ENCODE data around the gene GHRHR.

Gene GHRHR

GRCh38 chr7:30990673-30991170 lies 27.0 kb downstream of the GHRHR start:
- peaks cover 16% of the 10 kb centered on the region for H3K4me1 ChIP-seq (ENCODE audit: control insufficient read depth, insufficient read depth, low read length)
- H3K4me3 ChIP-seq (ENCODE audit: low read length) = no peak overlapping the region
- no peak for DNase-seq (ENCODE audit: low read depth, low spot score)
- H3K27me3 ChIP-seq (ENCODE audit: control insufficient read depth, insufficient read depth, low read length) = no peaks in the 10 kb centered on the region
- H3K9me3 ChIP-seq (ENCODE audit: control insufficient read depth, insufficient read depth, low read length) = no peaks in the 10 kb centered on the region
- no peaks in the 10 kb centered on the region; the same call in 1 of the 2 replicates for H3K36me3 ChIP-seq (ENCODE audit: control insufficient read depth, insufficient read depth, low read length)
- no CpG with 5 or more reads among the region's 6 CpGs for WGBS (ENCODE audit: insufficient coverage, insufficient read length)
- H3K27ac ChIP-seq (ENCODE audit: low read length) = no peak overlapping the region

- DNase-seq (ENCODE audit: low read depth, low spot score) = no peak
- H3K4me1 ChIP-seq (ENCODE audit: control insufficient read depth, insufficient read depth, low read length) = peaks cover 13% of the 10 kb centered on the region
- no peaks in the 10 kb centered on the region for H3K9me3 ChIP-seq (ENCODE audit: control insufficient read depth, insufficient read depth, low read length)
- H3K27me3 ChIP-seq (ENCODE audit: control insufficient read depth, insufficient read depth, low read length) = no peaks in the 10 kb centered on the region
- no CpG with 5 or more reads among the region's 18 CpGs for WGBS (ENCODE audit: insufficient coverage, insufficient read length)
- no peaks in the 10 kb centered on the region; the same call in 1 of the 2 replicates for H3K36me3 ChIP-seq (ENCODE audit: control insufficient read depth, insufficient read depth, low read length)
- no peak overlapping the region for H3K27ac ChIP-seq (ENCODE audit: low read length)
- no peak overlapping the region for H3K4me3 ChIP-seq (ENCODE audit: low read length)
These were observed 28.7 kb downstream of the GHRHR start for GRCh38 chr7:30992414-30992813.

- DNase-seq (ENCODE audit: low read depth, low spot score) = no peak
- Histone ChIP-seq H3K9me3 (ENCODE audit: control insufficient read depth, insufficient read depth, low read length) (no peaks in the 10 kb centered on the region), H3K27ac (ENCODE audit: low read length) (no peak overlapping the region), H3K36me3 (ENCODE audit: control insufficient read depth, insufficient read depth, low read length) (no peaks in the 10 kb centered on the region; the same call in 1 of the 2 replicates), H3K4me3 (ENCODE audit: low read length) (no peak overlapping the region), H3K4me1 (ENCODE audit: control insufficient read depth, insufficient read depth, low read length) (0 out of 2 replicates have a peak, but pooled peaks cover 2% of the 10 kb centered on the region), H3K27me3 (ENCODE audit: control insufficient read depth, insufficient read depth, low read length) (no peaks in the 10 kb centered on the region)
- no CpG with 5 or more reads among the region's 39 CpGs for WGBS (ENCODE audit: insufficient coverage, insufficient read length)
These were observed 30.7 kb downstream of the GHRHR start for GRCh38 chr7:30994206-30995100.

GRCh38 chr7:30995536-30995935 lies 31.8 kb downstream of the GHRHR start:
- WGBS (ENCODE audit: insufficient coverage, insufficient read length) = no CpG with 5 or more reads among the region's 7 CpGs
- H3K27me3 ChIP-seq (ENCODE audit: control insufficient read depth, insufficient read depth, low read length) = no peaks in the 10 kb centered on the region
- no peak overlapping the region for H3K4me3 ChIP-seq (ENCODE audit: low read length)
- no peaks in the 10 kb centered on the region; the same call in 1 of the 2 replicates for H3K36me3 ChIP-seq (ENCODE audit: control insufficient read depth, insufficient read depth, low read length)
- no peak overlapping the region for H3K27ac ChIP-seq (ENCODE audit: low read length)
- H3K4me1 ChIP-seq (ENCODE audit: control insufficient read depth, insufficient read depth, low read length) = no peaks in the 10 kb centered on the region
- no peak for DNase-seq (ENCODE audit: low read depth, low spot score)
- H3K9me3 ChIP-seq (ENCODE audit: control insufficient read depth, insufficient read depth, low read length) = no peaks in the 10 kb centered on the region

DNA sequence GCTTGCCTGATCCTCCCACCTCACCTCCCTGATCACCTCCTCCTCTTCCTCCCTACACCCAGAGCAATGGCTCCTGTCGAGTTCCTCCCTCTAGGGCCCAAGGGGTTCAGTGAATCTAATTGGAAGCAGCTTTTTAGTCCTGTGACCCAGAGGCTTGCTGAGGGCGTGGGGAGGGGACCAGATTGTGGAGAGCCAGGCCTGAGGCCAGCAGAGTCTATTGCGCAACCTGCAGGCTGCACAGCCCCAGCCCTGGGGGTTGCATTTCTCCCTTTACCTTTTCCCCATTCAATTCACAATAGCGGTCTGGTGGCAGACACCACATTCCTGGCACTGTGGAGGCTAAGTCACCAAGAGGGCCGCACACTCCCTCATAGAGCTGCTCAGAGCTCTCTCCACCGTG lies 32.5 kb downstream of the GHRHR start:
- no peak overlapping the region for H3K27ac ChIP-seq (ENCODE audit: low read length)
- no peaks in the 10 kb centered on the region; the same call in 1 of the 2 replicates for H3K36me3 ChIP-seq (ENCODE audit: control insufficient read depth, insufficient read depth, low read length)
- no CpG with 5 or more reads among the region's 6 CpGs for WGBS (ENCODE audit: insufficient coverage, insufficient read length)
- H3K4me3 ChIP-seq (ENCODE audit: low read length) = no peak overlapping the region
- no peaks in the 10 kb centered on the region for H3K4me1 ChIP-seq (ENCODE audit: control insufficient read depth, insufficient read depth, low read length)
- H3K9me3 ChIP-seq (ENCODE audit: control insufficient read depth, insufficient read depth, low read length) = no peaks in the 10 kb centered on the region
- DNase-seq (ENCODE audit: low read depth, low spot score) = no peak
- H3K27me3 ChIP-seq (ENCODE audit: control insufficient read depth, insufficient read depth, low read length) = no peaks in the 10 kb centered on the region

DNA sequence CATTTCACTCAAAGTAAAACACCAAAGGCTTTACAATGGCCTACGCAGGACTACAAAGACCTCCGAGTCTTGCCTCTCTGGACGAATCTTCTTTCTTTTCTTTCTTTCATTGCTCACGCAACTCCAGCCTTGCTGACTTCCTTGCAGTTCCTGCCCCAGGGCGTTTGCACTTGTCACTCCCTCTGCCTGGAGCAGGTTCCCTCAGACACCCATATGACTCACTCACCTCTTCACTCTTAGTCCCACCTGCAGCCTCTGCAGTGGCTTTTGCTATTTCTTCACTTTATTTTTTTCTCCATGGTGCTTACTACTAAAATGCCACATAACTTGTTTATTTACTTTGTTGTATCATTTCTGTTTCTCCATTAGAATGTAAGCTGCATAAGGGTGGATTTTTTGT lies 33.1 kb downstream of the GHRHR start:
- Histone ChIP-seq H3K9me3 (ENCODE audit: control insufficient read depth, insufficient read depth, low read length) (no peaks in the 10 kb centered on the region), H3K36me3 (ENCODE audit: control insufficient read depth, insufficient read depth, low read length) (no peaks in the 10 kb centered on the region; the same call in 1 of the 2 replicates), H3K4me3 (ENCODE audit: low read length) (no peak overlapping the region), H3K4me1 (ENCODE audit: control insufficient read depth, insufficient read depth, low read length) (no peaks in the 10 kb centered on the region), H3K27ac (ENCODE audit: low read length) (no peak overlapping the region), H3K27me3 (ENCODE audit: control insufficient read depth, insufficient read depth, low read length) (no peaks in the 10 kb centered on the region)
- no peak for DNase-seq (ENCODE audit: low read depth, low spot score)
- no CpG with 5 or more reads among the region's 5 CpGs for WGBS (ENCODE audit: insufficient coverage, insufficient read length)

GRCh38 chr7:30997316-30997715 lies 33.6 kb downstream of the GHRHR start:
- Histone ChIP-seq H3K36me3 (ENCODE audit: control insufficient read depth, insufficient read depth, low read length) (no peaks in the 10 kb centered on the region; the same call in 1 of the 2 replicates), H3K4me3 (ENCODE audit: low read length) (no peak overlapping the region), H3K4me1 (ENCODE audit: control insufficient read depth, insufficient read depth, low read length) (no peaks in the 10 kb centered on the region), H3K27me3 (ENCODE audit: control insufficient read depth, insufficient read depth, low read length) (no peaks in the 10 kb centered on the region), H3K9me3 (ENCODE audit: control insufficient read depth, insufficient read depth, low read length) (no peaks in the 10 kb centered on the region), H3K27ac (ENCODE audit: low read length) (no peak overlapping the region)
- no peak for DNase-seq (ENCODE audit: low read depth, low spot score)
- WGBS (ENCODE audit: insufficient coverage, insufficient read length) = no CpG with 5 or more reads among the region's 7 CpGs

DNA sequence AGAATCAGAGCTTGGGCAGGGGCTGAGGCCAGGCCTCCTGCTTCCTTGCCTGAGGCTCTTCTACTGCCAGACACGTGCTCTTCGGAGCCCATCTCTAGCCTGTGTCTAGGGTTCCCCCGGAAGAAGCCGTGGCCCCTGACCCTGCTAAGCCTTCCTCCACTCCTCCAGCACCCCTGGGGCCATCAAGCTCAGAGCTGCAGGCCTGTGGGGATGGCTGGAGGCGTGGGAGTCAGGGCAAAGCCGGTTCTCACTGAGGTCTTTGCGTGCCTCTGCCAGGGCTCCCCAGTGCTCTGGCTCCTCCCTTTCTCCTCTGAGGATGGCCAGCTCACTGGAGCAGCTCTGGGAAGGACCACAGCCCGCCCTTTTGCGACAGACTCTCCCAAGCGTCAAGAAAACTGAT lies 34.4 kb downstream of the GHRHR start:
- no peaks in the 10 kb centered on the region for H3K4me1 ChIP-seq (ENCODE audit: control insufficient read depth, insufficient read depth, low read length)
- H3K9me3 ChIP-seq (ENCODE audit: control insufficient read depth, insufficient read depth, low read length) = no peaks in the 10 kb centered on the region
- no peaks in the 10 kb centered on the region for H3K27me3 ChIP-seq (ENCODE audit: control insufficient read depth, insufficient read depth, low read length)
- no peak overlapping the region for H3K27ac ChIP-seq (ENCODE audit: low read length)
- no peak overlapping the region for H3K4me3 ChIP-seq (ENCODE audit: low read length)
- no peak for DNase-seq (ENCODE audit: low read depth, low spot score)
- H3K36me3 ChIP-seq (ENCODE audit: control insufficient read depth, insufficient read depth, low read length) = no peaks in the 10 kb centered on the region; the same call in 1 of the 2 replicates
- WGBS (ENCODE audit: insufficient coverage, insufficient read length) = no CpG with 5 or more reads among the region's 10 CpGs

GRCh38 chr7:31000161-31000693 lies 36.5 kb downstream of the GHRHR start:
- Histone ChIP-seq H3K9me3 (ENCODE audit: control insufficient read depth, insufficient read depth, low read length) (no peaks in the 10 kb centered on the region), H3K27me3 (ENCODE audit: control insufficient read depth, insufficient read depth, low read length) (no peaks in the 10 kb centered on the region), H3K4me1 (ENCODE audit: control insufficient read depth, insufficient read depth, low read length) (no peaks in the 10 kb centered on the region), H3K36me3 (ENCODE audit: control insufficient read depth, insufficient read depth, low read length) (no peaks in the 10 kb centered on the region), H3K4me3 (ENCODE audit: low read length) (no peak overlapping the region), H3K27ac (ENCODE audit: low read length) (no peak overlapping the region)
- no CpG with 5 or more reads among the region's 9 CpGs for WGBS (ENCODE audit: insufficient coverage, insufficient read length)
- no peak for DNase-seq (ENCODE audit: low read depth, low spot score)

DNA sequence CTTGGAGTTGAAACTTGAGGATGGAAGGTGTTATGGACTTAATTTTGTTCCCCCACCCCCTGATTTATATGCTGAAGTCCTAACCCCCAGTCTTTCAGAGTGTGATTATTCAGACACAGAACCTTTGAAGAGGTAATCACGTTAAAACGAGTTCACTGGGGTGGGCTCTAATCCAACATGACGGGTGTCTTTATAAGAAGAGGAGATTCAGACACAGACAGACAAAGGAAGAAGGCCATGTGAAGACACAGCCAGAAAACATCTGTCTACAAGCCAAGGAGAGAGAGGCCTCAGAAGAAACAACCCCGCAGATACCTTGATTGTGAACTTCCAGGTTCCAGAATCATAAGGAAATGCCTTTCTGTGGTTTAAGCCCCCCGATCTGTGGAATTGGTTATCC lies 37.0 kb downstream of the GHRHR start:
- Histone ChIP-seq H3K36me3 (ENCODE audit: control insufficient read depth, insufficient read depth, low read length) (no peaks in the 10 kb centered on the region), H3K4me3 (ENCODE audit: low read length) (no peak overlapping the region)

More for the DNA sequence above, 37.0 kb downstream of the GHRHR start:
- Histone ChIP-seq H3K4me1 (ENCODE audit: control insufficient read depth, insufficient read depth, low read length) (no peaks in the 10 kb centered on the region), H3K9me3 (ENCODE audit: control insufficient read depth, insufficient read depth, low read length) (no peaks in the 10 kb centered on the region), H3K27me3 (ENCODE audit: control insufficient read depth, insufficient read depth, low read length) (no peaks in the 10 kb centered on the region), H3K27ac (ENCODE audit: low read length) (no peak overlapping the region)
- no CpG with 5 or more reads among the region's 5 CpGs for WGBS (ENCODE audit: insufficient coverage, insufficient read length)
- DNase-seq (ENCODE audit: low read depth, low spot score) = no peak
